Measurements from ENCODE around the gene GNGT2. TPM values are rescaled to one million over a fixed set of nuclear protein-coding genes. Genes with fewer than 3 reads are reported as not detected.

The GNGT2 gene
- polyA plus RNA-seq, 1 of the 3 experiments (the other 2 are of a cell fraction) = 11.0 TPM

- Histone ChIP-seq H3K4me1 (ENCODE audit: control insufficient read depth in 1 of 2, insufficient read depth in 2 of 2, low read depth in 1 of 2, low read length in 1 of 2) (no peaks in the 10 kb centered on the region), H3K36me3 (replicated peaks in 1 of 2; ENCODE audit: control insufficient read depth in 1 of 2, insufficient read depth in 2 of 2, low read length in 1 of 2) (no peaks in the 10 kb centered on the region), H3K9me2 (no peaks in the 10 kb centered on the region), H3K27me3 (ENCODE audit: insufficient read depth) (peaks cover 87% of the 10 kb centered on the region), H4K20me1 (ENCODE audit: insufficient read depth) (no peaks in the 10 kb centered on the region), H3K4me3 (ENCODE audit: low read depth in 2 of 2, low read length in 1 of 2) (no peak overlapping the region), H3K79me2 (ENCODE audit: insufficient read depth) (no peaks in the 10 kb centered on the region), H3K4me2 (no peak overlapping the region), H3K9me3 (no peaks in the 10 kb centered on the region), H2AFZ (ENCODE audit: low read depth) (no peak overlapping the region), H3K9ac (no peak overlapping the region), H3K27ac (ENCODE audit: low read depth in 2 of 2, low read length in 1 of 2) (no peak overlapping the region), H3F3A (replicated peaks; ENCODE audit: insufficient read depth) (no peaks in the 10 kb centered on the region)
- POLR2A ChIA-PET = no interaction called here
- 22% methylated on average over 11 of the region's 11 CpGs for WGBS (ENCODE audit: low lambda C conversion rate)
- CTCF ChIA-PET = no interaction called here
- no peak for DNase-seq
- TF ChIP-seq MXI1 (IDR thresholded peaks at IDR 0.05; ENCODE audit: low read depth, low read length) = no peak
- no peak for TF ChIP-seq CTCF (IDR thresholded peaks at IDR 0.05)
- no peak for TF ChIP-seq NRF1 (IDR thresholded peaks at IDR 0.05; ENCODE audit: low read depth, low read length)
- no peak for TF ChIP-seq TCF12 (IDR thresholded peaks at IDR 0.05)
- TF ChIP-seq YY1 (IDR thresholded peaks at IDR 0.05; ENCODE audit: low read depth) = no peak
- no peak for TF ChIP-seq RCOR1 (IDR thresholded peaks at IDR 0.05; ENCODE audit: low read length)
- no peak for TF ChIP-seq JUND (IDR thresholded peaks at IDR 0.05)
- TF ChIP-seq FOXJ3 (CRISPR knock-in tag; IDR thresholded peaks at IDR 0.05) = no peak
- TF ChIP-seq RAD21 (IDR thresholded peaks at IDR 0.05; ENCODE audit: low read length) = no peak
- TF ChIP-seq EP300 (IDR thresholded peaks at IDR 0.05; ENCODE audit: borderline replicate concordance in 1 of 2, low read depth in 1 of 2, low read length in 1 of 2) = no peak
- no peak for TF ChIP-seq TAF1 (IDR thresholded peaks at IDR 0.05; ENCODE audit: borderline replicate concordance, low read depth, low read length)
These were observed 54.1 kb downstream of the GNGT2 start for GRCh38 chr17:49156256-49156655.

Other genes starting within 250 kb of the GNGT2 start
- gene GIP, start 242.0 kb downstream of the GNGT2 start, polyA plus RNA-seq (2012; rRNA removed) = 0.29 and 0.64 TPM in 2 replicates
- 0.02 and 0.05 TPM in 2 replicates for gene IGF2BP1, start 213.2 kb downstream of the GNGT2 start, polyA plus RNA-seq (2012; rRNA removed)
- gene B4GALNT2, start 77.8 kb downstream of the GNGT2 start, polyA plus RNA-seq (2012; rRNA removed) = not detected in 2 replicates
- gene ABI3, start 133 bp upstream of the GNGT2 start, polyA plus RNA-seq (2012; rRNA removed) = 2.8 and 4.7 TPM in 2 replicates
- 0.13 TPM in 1 of 2 replicates, not detected in the other for gene PHOSPHO1, start 20.2 kb upstream of the GNGT2 start, polyA plus RNA-seq (2012; rRNA removed)
- 5.1 and 6.5 TPM in 2 replicates for gene ZNF652, start 151.7 kb upstream of the GNGT2 start, polyA plus RNA-seq (2012; rRNA removed)
- 379 and 477 TPM in 2 replicates for gene PHB1, start 204.3 kb upstream of the GNGT2 start, polyA plus RNA-seq (2012; rRNA removed)

All from SK-N-SH (cell line).